GM18909 (cell line): ENCODE measurements around the gene PXDC1.

Experiments
- ATAC-seq: cut with Tn5 transposase; IDR thresholded peaks from one replicate; pipeline ENCODE4 v1.9.1; 2021; ENCODE audit warnings: mild to moderate bottlenecking; ENCODE audit not compliant: unreplicated experiment, poor library complexity

The PXDC1 gene

GRCh38 chr6:3749067-3749841, 2.3 kb downstream of the PXDC1 start:
- no peak for ATAC-seq

- ATAC-seq, result no peak
Observed at GRCh38 chr6:3748208-3749066, 3.1 kb downstream of the PXDC1 start.

- no peak for ATAC-seq
Observed at GRCh38 chr6:3747100-3747737, 4.3 kb downstream of the PXDC1 start.

DNA sequence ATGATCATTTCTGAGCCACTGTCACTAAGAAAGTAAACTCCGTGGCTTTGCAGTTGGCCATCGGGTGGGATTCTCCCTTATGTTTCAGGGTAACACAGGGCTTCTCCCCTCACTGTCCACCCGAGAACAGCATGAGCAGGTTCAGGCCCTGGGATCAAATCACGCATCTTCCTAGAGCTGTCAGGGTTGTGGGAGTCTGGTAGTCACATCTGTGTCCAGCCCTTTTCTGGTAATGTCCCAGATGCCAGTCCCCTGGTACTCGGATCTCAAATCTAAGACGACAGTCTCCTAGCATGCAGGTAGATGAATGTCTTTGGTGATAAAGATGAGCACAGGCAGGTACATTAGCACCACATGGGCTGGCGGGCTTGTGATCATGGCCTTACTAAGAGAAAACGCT, 4.8 kb downstream of the PXDC1 start:
- ATAC-seq, result no peak

DNA sequence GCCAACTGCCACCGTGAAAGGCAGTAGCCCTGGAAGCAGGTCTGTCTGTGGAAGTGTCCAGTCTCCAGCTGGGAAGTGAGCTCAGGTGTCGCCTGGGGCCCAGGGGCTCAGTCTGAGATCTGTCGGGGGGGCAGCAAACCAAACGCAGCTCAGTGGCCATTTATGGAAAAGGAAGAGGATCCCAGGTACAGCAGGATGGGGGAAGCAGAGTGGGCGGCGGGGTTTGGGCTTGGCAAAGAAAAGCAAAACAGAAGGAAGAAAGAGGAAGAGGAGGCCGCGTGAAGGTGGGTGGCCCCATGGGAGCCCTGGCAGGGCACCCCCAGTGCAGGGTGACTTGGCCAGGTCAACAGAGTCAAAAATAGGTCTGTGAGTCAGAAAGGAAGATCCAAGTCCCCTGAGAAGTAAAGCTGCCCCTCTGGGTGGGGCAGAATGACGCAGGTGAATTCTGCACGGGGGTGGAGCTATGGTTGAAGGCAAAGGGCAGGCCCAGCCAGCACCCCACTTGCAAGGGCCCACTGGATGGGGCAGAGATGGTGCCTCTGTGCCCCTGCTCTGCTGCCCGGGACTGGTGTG, 5.3 kb downstream of the PXDC1 start:
- ATAC-seq, result peak; percentile 58

- ATAC-seq, result no peak
Observed at GRCh38 chr6:3745566-3746118, 5.9 kb downstream of the PXDC1 start.

DNA sequence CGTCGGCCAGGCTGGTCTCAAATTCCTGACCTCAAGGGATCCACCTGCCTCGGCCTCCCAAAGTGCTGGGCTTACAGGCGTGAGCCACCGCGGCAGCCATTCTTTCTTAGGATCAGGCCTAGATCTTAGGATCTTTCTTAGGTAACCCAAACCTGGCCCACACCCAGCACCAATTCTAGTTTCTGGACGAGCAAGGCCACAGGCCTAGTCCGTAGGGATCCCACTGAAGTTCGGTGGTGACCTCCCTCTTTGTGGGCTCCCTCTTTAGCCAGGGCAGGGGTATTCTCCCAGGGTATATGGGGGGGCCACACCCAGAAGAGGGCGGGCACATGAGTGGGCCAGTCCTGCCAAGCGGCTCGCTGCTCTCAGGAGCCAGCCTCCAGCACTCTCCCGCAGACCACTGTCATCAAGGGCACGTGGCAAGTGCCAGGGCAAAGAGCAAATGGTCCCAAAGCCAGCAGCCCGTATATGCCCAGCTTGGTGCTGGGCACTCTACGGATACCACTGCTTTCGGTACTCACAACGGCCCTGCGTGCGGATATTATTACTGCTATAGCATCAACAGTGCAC, 6.5 kb downstream of the PXDC1 start:
- no peak for ATAC-seq

GRCh38 chr6:3744211-3744900, 7.2 kb downstream of the PXDC1 start:
- no peak for ATAC-seq

DNA sequence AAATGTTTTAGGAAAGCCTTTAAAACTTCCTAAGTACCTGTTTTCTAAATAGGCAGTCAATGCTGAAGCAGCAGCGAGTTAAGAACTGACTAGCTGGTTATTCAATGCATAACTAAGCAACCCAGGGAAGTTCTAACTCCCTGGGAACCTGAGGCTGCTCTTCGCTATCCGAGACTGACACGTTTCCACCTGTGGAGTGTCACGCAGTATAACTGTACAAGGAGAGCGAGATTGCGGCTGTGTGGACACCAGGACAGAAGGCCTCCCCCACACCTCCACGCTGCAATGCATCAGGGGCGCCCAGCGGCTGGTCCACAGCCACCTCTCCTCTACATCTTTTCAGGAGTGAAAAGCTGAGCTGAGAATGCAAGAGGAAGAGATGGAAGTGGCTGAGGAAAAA, 8.0 kb downstream of the PXDC1 start:
- no peak for ATAC-seq

DNA sequence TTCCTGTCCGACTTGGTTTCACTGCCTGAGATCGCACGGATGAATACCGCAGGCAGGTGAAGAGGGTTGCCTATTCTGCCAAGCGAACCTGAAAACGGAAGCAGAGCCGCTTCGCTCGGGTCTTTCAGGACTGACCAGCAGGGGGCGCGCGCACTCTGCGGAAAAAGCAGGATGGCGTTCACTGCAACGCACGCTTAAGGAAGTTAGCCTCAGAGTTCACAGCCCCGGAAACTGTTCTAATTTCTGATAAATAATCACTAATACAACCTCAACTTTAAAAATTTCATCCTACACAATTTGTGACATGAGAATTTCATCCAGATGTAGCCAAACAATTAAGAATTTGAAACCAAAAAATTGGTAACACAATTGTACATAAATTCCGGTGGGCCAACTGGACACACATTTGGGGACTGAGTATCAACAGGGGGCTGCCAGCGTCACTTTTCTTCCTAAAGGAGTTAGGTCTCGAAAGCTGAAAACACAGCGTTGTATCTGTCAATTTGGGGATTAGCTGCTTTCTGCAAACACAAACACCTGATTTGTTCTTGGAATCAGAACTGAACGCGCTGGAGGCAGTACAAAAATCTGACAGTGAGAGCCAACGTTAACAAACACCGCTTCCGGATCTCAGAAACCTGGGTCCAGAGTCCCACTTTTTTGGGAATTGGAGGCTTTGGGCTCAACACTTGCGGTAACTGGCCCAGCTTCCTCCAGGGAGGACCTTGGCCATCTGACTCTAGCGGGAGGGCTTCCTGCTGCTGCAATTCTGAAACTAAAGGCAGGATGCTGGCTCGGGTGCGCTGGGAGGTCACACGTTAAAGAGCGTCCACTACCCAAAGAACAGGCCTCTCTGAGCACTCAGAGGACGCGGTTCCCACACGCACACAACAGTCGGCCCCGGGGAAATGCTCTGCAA, 8.8 kb downstream of the PXDC1 start:
- ATAC-seq, result peak; percentile 57

GRCh38 chr6:3742076-3742425, 9.5 kb downstream of the PXDC1 start:
- ATAC-seq, result no peak

DNA sequence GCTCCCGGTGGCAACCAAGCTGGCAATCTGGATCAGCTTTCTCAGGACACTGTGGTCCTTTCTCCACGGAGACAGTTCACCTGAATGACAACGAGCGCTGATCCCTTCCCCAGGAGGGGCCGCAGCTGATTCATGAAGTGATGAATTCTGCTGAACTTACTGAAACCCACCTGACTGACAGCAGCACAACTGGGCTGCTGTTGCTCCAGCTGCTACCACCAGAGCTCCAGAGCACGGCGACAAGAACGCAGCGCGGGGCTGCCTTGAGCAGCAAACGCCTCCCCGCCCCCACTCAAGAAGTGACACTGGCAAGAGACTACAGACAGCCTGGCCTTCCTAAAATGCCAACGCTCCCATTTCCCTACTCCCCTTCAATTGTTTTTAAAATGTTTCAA, 10.0 kb downstream of the PXDC1 start:
- ATAC-seq, result no peak

GRCh38 chr6:3740551-3741476, 10.7 kb downstream of the PXDC1 start:
- ATAC-seq, result no peak

- ATAC-seq, result no peak
Observed at GRCh38 chr6:3739311-3739897, 12.1 kb downstream of the PXDC1 start.

GRCh38 chr6:3738381-3739131, 13.0 kb downstream of the PXDC1 start:
- ATAC-seq, result no peak

DNA sequence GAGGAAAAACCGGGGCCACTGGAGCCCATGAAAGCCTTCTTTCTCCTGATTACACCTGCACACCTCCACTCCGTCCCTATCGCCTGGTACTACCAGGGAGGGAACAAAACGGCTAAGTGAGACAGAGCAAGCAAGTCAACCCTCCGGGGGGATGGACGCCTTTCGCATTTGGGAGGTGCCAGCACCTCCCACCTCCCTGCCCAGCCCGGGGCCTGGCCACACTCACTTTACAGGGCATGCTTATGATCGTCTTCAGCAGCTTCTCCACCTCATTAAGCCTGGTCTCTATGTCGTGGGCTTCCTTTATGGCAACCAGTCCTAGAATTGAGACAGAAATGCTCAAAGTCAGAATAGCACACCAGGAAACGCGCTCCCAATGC, 13.7 kb downstream of the PXDC1 start:
- ATAC-seq, result no peak
